Spleen (tissue), 11 donors: ENCODE results near the gene RBFA. TPM values are rescaled to one million over a fixed set of nuclear protein-coding genes. Genes with fewer than 3 reads are reported as not detected.
"Not testable (repeated sequence)": the region's sequence is repeated elsewhere in the genome, so short reads cannot be mapped to it uniquely, and the experiment has no call there.

ENCODE experiments used
- DNase-seq: peaks from one replicate; pipeline ENCODE4 v3.0.0-alpha.2; 2020
- H3K27ac ChIP-seq, 8 donors: fragments of 200-600 bp; sonication (generic) in 7 of 8; 1 replicate in 4 of 8; 2 replicates in 4 of 8; pipeline versions ENCODE4 v1.5.0 to v1.8.0; 2016 to 2021; ENCODE audit warnings: inconsistent platforms in 4 of 8, mild to moderate bottlenecking in 4 of 8, moderate library complexity in 1 of 8
- H3K27me3 ChIP-seq, 7 donors: fragments of 200-600 bp; sonication (generic) in 6 of 7; replicated peaks in 1 of 7; 1 replicate in 4 of 7; 2 replicates in 3 of 7; pipeline versions ENCODE4 v1.5.0 to v1.8.0; 2016 to 2021; ENCODE audit warnings: inconsistent platforms in 3 of 7, mild to moderate bottlenecking in 1 of 7
- H3K36me3 ChIP-seq, 6 donors: fragments of 200-600 bp; sonication (generic) in 5 of 6; 1 replicate in 4 of 6; 2 replicates in 2 of 6; pipeline versions ENCODE4 v1.5.0 to v1.8.0; 2016 to 2021; ENCODE audit warnings: inconsistent platforms in 2 of 6
- H3K4me1 ChIP-seq, 6 donors: fragments of 200-600 bp; sonication (generic) in 5 of 6; 1 replicate in 3 of 6; 2 replicates in 3 of 6; pipeline versions ENCODE4 v1.5.0 to v1.8.0; 2016 to 2021; ENCODE audit warnings: inconsistent platforms in 3 of 6
- H3K4me3 ChIP-seq, 8 donors: fragments of 200-600 bp; sonication (generic) in 7 of 8; 1 replicate in 4 of 8; 2 replicates in 4 of 8; pipeline versions ENCODE4 v1.5.0 to v1.8.0; 2016 to 2021; ENCODE audit warnings: inconsistent platforms in 4 of 8, mild to moderate bottlenecking in 4 of 8, moderate library complexity in 2 of 8
- H3K9me3 ChIP-seq, 8 donors: fragments of 200-600 bp; sonication (generic) in 7 of 8; 1 replicate in 4 of 8; 2 replicates in 4 of 8; pipeline versions ENCODE4 v1.5.0 to v1.8.0; 2016 to 2021; ENCODE audit warnings: inconsistent platforms in 4 of 8
- POLR2A ChIP-seq, 3 donors: fragments of 450-650 bp; IDR thresholded peaks; one replicate each; pipeline ENCODE4 v1.5.1; 2017; ENCODE audit warnings: antibody characterized with exemption in 3 of 3, mild to moderate bottlenecking in 1 of 3
- POLR2AphosphoS5 ChIP-seq, 3 donors: sonication (generic); formaldehyde crosslinking; IDR thresholded peaks; one replicate each; pipeline ENCODE4 v1.5.1; 2017; ENCODE audit warnings: antibody characterized with exemption in 3 of 3
- WGBS, 5 donors: extraction: QIAGEN DNeasy Blood & Tissue Kit in 3 of 5; methylation state at CpG; one replicate each; pipeline versions ENCODE4 v1.1.5 to v1.1.7; 2013 to 2018; 5-methylcytosine and 5-hydroxymethylcytosine counted together
- intact Hi-C: fragments of 100-400 bp; cut with DNase I; formaldehyde crosslinking; loops from one replicate; pipeline ENCODE4 v1.15.0; 2023; ENCODE audit warnings: low total_unique reads
- polyA plus RNA-seq, 3 donors: library from polyadenylated mRNA; stranded (reverse); fragments of 200-250 nt; gene quantifications; one replicate each; pipeline ENCODE4 v1.2.1, GENCODE V29; 2013
- total RNA-seq, 7 donors: library from RNA; depleted of rRNA in 3 of 7; stranded (reverse); fragments of >200 nt in 3 of 7; fragmentation: NEBNext Ultra II Directional in 4 of 7; extraction: Animal tissue kit (Norgen Biotek cat#: 25700) in 4 of 7; gene quantifications; one replicate each; pipeline versions ENCODE4 v1.1.0 to v1.2.1, GENCODE V29; 2016 to 2021
- TF ChIP-seq, protein P1 (sequence below), 11 experiments: fragments of 200-600 bp in 7 of 11; fragments of 450-650 bp in 4 of 11; sonication (generic) in 4 of 11; IDR thresholded peaks in 8 of 11; conservative IDR thresholded peaks in 3 of 11; 1 replicate in 7 of 11; 2 replicates in 4 of 11; pipeline versions ENCODE4 v1.4.0 to v1.8.0; 2016 to 2021; ENCODE audit warnings: antibody characterized with exemption in 11 of 11, inconsistent platforms in 4 of 11, mild to moderate bottlenecking in 1 of 11
- donor health status: healthy with polysubstance abuse.
- donor health status: DM: no; HTN: no; CAD: no; lungs with moderate emphysema.
- donor health status: DM: no; HTN: no; CAD: no.
- donor health status: Bipolar disorder and iron deficiency.
- donor health status: healthy.
- donor health status: DM: no; HTN: no; CAD: no.
- donor health status: DM: yes; HTN: yes; CAD: no.

The RBFA gene
- total and polyA plus RNA-seq, 10 donors = 16.4 to 31.1 (median 19.7) TPM

DNA sequence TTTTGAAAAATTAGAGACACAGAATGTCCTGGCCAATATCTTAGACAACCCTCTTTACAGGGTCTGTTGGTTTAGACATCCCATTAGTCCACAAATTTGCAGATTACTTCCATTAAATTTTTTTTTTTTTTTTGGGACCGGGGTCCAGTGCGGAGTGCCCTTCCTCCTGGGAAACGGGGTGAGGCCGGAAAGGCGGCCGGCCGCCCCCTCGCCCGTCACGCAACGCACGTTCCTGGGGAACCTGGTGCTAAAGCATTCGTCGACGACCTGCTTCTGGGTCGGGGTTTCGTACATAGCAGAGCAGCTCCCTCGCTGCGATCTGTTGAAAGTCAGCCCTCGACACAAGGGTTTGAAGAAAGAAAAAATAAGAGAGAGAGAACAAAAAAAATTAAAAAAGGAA is 21.5 kb upstream of the RBFA start:
- intact Hi-C loops = no loop called here
- Histone ChIP-seq H3K9me3 (peaks cover 0 to 77% (median 68%) of the 10 kb centered on the region in 8 donors), H3K4me3 (no peak overlapping the region), H3K27ac (no peak overlapping the region), H3K4me1 (no peaks in the 10 kb centered on the region), H3K36me3 (no peaks in the 10 kb centered on the region), H3K27me3 (no peaks in the 10 kb centered on the region)
- DNase-seq = no peak
- TF ChIP-seq POLR2AphosphoS5 (IDR thresholded peaks at IDR 0.05) = no peak
- TF ChIP-seq, protein P1, sequence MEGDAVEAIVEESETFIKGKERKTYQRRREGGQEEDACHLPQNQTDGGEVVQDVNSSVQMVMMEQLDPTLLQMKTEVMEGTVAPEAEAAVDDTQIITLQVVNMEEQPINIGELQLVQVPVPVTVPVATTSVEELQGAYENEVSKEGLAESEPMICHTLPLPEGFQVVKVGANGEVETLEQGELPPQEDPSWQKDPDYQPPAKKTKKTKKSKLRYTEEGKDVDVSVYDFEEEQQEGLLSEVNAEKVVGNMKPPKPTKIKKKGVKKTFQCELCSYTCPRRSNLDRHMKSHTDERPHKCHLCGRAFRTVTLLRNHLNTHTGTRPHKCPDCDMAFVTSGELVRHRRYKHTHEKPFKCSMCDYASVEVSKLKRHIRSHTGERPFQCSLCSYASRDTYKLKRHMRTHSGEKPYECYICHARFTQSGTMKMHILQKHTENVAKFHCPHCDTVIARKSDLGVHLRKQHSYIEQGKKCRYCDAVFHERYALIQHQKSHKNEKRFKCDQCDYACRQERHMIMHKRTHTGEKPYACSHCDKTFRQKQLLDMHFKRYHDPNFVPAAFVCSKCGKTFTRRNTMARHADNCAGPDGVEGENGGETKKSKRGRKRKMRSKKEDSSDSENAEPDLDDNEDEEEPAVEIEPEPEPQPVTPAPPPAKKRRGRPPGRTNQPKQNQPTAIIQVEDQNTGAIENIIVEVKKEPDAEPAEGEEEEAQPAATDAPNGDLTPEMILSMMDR (IDR thresholded peaks at IDR 0.05 in 8 of 11, conservative IDR thresholded peaks at IDR 0.05 in 3 of 11) = no peak
- no peak for TF ChIP-seq POLR2A (IDR thresholded peaks at IDR 0.05)
- WGBS, 5 donors = 96 to 98% (median 97%) methylated on average over 20 of the region's 20 CpGs

DNA sequence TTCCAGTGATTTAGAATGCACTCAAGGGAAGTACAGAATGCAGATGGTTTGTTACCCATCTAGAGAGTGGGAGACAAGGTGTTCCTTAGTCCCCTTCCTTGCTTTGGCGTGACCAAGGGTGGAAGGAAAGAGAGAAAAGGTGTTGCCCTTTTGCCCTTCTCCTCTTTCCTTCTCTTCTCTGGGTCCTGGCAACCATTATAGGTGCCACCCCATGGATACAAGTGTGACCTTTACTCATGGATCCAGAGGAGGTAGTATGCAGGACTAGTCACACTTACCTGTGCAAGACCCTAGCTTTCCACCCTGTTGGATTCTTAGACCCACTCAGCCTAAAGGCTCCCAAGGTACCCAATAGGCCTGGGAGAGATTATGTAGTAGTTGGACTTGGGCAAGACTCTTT is 11.6 kb upstream of the RBFA start:
- Histone ChIP-seq H3K36me3 (peaks cover 0 to 37% (median 0%) of the 10 kb centered on the region in 6 donors), H3K27me3 (no peaks in the 10 kb centered on the region), H3K4me1 (no peaks in the 10 kb centered on the region), H3K4me3 (no peak overlapping the region), H3K9me3 (peaks cover 38 to 100% (median 96%) of the 10 kb centered on the region in 8 donors), H3K27ac (no peak overlapping the region)
- intact Hi-C loops = no loop called here
- WGBS, 5 donors = 24 to 53% (median 33%) methylated on average over 1 of the region's 1 CpG
- no peak for TF ChIP-seq POLR2AphosphoS5 (IDR thresholded peaks at IDR 0.05)
- no peak for TF ChIP-seq POLR2A (IDR thresholded peaks at IDR 0.05)
- TF ChIP-seq, protein P1 (IDR thresholded peaks at IDR 0.05 in 8 of 11, conservative IDR thresholded peaks at IDR 0.05 in 3 of 11) = no peak
- DNase-seq = no peak

DNA sequence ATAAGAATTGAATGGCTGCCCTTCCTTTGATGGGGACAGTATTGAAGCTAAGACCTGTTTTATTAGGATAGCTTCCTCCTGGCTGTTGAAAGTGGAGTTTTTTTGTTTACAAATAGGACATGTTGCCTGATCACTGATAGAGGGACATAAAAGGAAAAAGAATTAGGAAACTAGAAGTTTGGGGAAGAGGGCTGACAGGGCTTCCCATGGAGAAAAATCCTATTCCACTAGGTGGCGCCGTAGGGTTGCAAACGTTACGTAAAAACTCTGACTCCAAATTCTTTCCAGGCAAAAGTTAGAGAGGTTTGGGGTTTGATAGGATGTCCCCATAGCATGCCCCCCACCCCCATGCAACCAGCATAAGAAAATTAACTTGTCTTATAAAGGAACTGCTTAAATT is 11.1 kb upstream of the RBFA start:
- TF ChIP-seq, protein P1 (IDR thresholded peaks at IDR 0.05 in 8 of 11, conservative IDR thresholded peaks at IDR 0.05 in 3 of 11) = no peak
- no peak for TF ChIP-seq POLR2A (IDR thresholded peaks at IDR 0.05)
- intact Hi-C loops = no loop called here
- 61 to 74% (median 66%) methylated on average over 4 of the region's 4 CpGs for WGBS, 5 donors
- H3K27me3 ChIP-seq = no peaks in the 10 kb centered on the region
- peaks cover 0 to 37% (median 0%) of the 10 kb centered on the region in 6 donors for H3K36me3 ChIP-seq
- no peak overlapping the region for H3K4me3 ChIP-seq
- H3K27ac ChIP-seq = no peak overlapping the region
- no peaks in the 10 kb centered on the region for H3K4me1 ChIP-seq
- H3K9me3 ChIP-seq = peaks cover 38 to 98% (median 96%) of the 10 kb centered on the region in 8 donors
- no peak for DNase-seq

DNA sequence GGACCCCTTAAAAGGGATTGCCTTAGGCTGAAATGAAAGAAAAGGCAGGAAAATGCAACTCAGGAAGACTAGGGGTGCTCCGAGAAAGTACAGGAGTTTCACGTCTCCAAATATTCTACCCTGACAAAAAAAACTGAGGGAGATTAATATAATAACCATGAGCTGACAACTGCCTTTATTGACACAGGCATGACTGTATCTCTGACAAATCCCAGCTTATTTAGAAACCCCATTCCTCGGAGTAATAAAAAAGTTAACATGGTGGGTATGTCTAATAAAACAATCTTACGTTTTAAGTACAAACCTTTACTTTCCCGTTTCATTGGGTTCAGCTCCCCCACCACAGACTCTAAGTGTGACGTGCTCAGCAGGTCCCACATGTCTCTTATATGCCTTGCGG is 7.9 kb upstream of the RBFA start:
- no peak overlapping the region for H3K4me3 ChIP-seq
- 92 to 97% (median 94%) methylated on average over 7 of the region's 7 CpGs for WGBS, 5 donors
- H3K36me3 ChIP-seq = peaks cover 0 to 34% (median 0%) of the 10 kb centered on the region in 6 donors
- H3K27me3 ChIP-seq = no peaks in the 10 kb centered on the region
- H3K4me1 ChIP-seq = no peaks in the 10 kb centered on the region
- no peak for DNase-seq
- TF ChIP-seq, protein P1 (IDR thresholded peaks at IDR 0.05 in 8 of 11, conservative IDR thresholded peaks at IDR 0.05 in 3 of 11) = no peak
- TF ChIP-seq POLR2AphosphoS5 (IDR thresholded peaks at IDR 0.05) (no peak), POLR2A (IDR thresholded peaks at IDR 0.05) (no peak)
- H3K9me3 ChIP-seq = peaks cover 23 to 96% (median 86%) of the 10 kb centered on the region in 8 donors
- intact Hi-C loops = no loop called here
- H3K27ac ChIP-seq = no peak overlapping the region

DNA sequence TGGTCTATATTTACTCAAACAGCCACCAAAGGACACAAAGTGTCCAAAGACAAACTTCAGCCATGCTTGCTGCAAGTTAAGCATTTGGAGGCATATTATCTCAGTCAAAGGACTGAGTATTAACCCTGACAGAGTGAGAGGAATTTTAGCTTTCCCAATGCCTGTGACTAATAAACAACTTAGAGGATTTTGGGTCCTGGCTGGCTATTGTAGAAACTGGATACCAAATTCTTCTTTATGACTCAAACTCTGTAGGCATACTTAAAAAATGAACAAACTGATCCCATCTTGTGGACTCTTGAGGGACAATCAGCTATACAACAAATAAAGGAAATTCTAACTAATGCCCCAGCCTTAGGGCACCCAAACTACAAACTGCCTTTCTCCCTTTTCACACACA is 6.5 kb upstream of the RBFA start:
- H3K4me3 ChIP-seq, DNase-seq, intact Hi-C loops, H3K4me1 ChIP-seq, H3K27ac ChIP-seq, H3K27me3 ChIP-seq: not testable (repeated sequence)
- Histone ChIP-seq H3K36me3 (peaks cover 0 to 31% (median 0%) of the 10 kb centered on the region in 6 donors), H3K9me3 (peaks cover 9 to 82% (median 72%) of the 10 kb centered on the region in 8 donors)
